BLaER1 (cell line): Measurements from ENCODE around the gene CHTF18.

Experiments used
- H3K27ac ChIP-seq: shearing (Covaris generic); formaldehyde crosslinking; 2 replicates; pipeline ENCODE4 v1.8.1; 2022
- H3K27me3 ChIP-seq: shearing (Covaris generic); formaldehyde crosslinking; 2 replicates; pipeline ENCODE4 v1.8.1; 2022
- H3K36me3 ChIP-seq: shearing (Covaris generic); formaldehyde crosslinking; 2 replicates; pipeline ENCODE4 v1.8.1; 2022
- H3K4me1 ChIP-seq: shearing (Covaris generic); formaldehyde crosslinking; 2 replicates; pipeline ENCODE4 v1.8.1; 2022
- H3K4me2 ChIP-seq: shearing (Covaris generic); formaldehyde crosslinking; 2 replicates; pipeline ENCODE4 v1.8.1; 2022
- H3K4me3 ChIP-seq: shearing (Covaris generic); formaldehyde crosslinking; 2 replicates; pipeline ENCODE4 v1.8.1; 2022
- H3K9ac ChIP-seq: shearing (Covaris generic); formaldehyde crosslinking; 2 replicates; pipeline ENCODE4 v1.8.1; 2022
- H3K9me3 ChIP-seq: shearing (Covaris generic); formaldehyde crosslinking; 2 replicates; pipeline ENCODE4 v1.8.1; 2022
- H4K20me1 ChIP-seq: shearing (Covaris generic); formaldehyde crosslinking; 2 replicates; pipeline ENCODE4 v1.8.1; 2022
- Cebpa-rat ChIP-seq: shearing (Covaris generic); IDR thresholded peaks from 2 replicates; pipeline ENCODE4 v1.8.1; 2022

Gene CHTF18

DNA sequence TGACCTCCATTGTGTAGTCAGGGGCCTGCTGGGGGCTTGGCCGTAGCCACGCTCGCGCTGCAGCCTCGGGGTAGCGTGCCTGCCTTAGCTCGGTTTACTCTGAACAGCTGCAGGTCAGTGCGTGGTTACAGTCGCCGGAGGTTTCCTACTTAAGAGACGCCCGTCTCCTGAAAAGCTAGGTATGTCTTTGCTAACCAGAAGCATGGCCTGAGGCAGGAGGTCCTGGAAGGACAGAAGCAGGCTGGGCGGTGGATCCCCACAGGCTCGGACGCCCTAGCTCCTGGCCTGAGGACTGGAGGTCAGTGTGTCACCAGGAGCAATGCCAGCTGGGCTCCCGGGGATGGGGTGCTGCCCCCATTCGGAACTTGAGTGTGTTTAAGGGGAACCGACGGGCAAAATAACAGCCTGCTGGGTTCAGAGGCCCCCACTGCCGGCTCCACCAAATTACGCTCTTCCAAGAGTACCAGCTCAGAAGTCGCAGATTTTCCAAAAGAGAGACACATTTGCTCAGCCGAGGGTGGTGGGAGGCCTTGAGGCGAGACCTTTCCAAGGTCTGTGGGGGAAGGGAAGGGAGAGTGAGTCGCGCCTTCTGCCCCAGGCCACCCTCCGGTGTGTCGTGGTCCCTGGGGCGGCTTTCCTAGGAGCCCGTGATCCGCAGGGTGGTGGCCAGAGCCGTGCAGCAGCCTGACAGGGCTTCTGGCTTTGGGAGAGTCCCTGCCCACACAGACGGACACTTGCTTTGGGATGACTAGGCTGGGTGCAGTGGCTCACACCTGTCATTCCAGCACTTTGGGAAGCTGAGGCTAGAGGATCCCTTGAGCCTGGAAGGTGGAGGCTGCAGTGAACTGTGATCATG, 16.0 kb downstream of the CHTF18 start:
- H3K36me3 ChIP-seq = no peaks in the 10 kb centered on the region
- H3K4me1 ChIP-seq = peaks cover 40% of the 10 kb centered on the region
- H3K9ac ChIP-seq = no peak overlapping the region
- no peak overlapping the region for H3K4me3 ChIP-seq
- TF ChIP-seq Cebpa-rat = no peak
- H3K9me3 ChIP-seq = peaks cover 6% of the 10 kb centered on the region
- peaks cover 47% of the 10 kb centered on the region for H4K20me1 ChIP-seq
- no peak overlapping the region for H3K27ac ChIP-seq
- H3K27me3 ChIP-seq = peaks cover 100% of the 10 kb centered on the region
- H3K4me2 ChIP-seq = no peak overlapping the region

- no peak overlapping the region for H3K9ac ChIP-seq
- H3K36me3 ChIP-seq = no peaks in the 10 kb centered on the region
- H3K9me3 ChIP-seq = peaks cover 6% of the 10 kb centered on the region
- H3K4me1 ChIP-seq = peaks cover 45% of the 10 kb centered on the region
- H3K4me3 ChIP-seq = no peak overlapping the region
- no peak overlapping the region for H3K4me2 ChIP-seq
- H3K27me3 ChIP-seq = peaks cover 100% of the 10 kb centered on the region
- H3K27ac ChIP-seq = no peak overlapping the region
- no peak for TF ChIP-seq Cebpa-rat
- peaks cover 38% of the 10 kb centered on the region for H4K20me1 ChIP-seq
Measured at GRCh38 chr16:805474-805873, 17.1 kb downstream of the CHTF18 start.

DNA sequence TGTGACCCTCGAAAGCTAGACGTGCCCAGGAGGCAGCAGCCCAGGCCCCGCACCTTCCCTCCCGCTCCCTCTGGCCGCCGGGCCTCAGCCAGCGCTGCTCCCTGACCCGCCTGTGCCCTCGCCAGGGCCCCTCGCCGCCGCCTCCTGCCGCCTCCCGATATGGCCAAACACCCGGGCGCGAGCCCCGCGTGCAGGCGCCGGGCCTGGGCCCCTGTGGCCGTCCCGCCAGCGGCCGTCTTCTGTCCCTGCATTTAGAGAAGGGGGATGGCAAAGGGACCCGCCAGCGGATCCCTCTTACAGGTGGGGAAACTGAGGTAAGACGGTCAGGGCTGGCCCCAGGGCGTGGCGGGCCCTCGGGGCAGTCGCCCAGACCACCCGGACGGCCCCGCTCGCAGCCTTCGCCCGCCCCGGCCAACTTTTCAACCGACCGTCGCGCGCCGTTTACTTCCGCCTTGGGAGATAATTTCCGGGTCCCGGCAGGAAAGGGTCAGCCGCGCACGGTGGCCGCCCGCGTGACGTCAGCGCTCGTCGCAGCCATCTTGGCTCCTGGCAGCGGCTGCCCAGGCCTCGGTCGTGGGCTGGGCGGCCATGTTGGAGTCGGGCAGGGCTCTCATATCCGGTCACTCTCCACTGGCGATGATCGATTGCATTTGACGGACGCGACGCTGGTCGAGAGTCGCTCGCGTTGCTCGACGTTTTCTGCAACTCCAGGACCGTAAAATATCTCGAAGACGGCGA, 19.1 kb downstream of the CHTF18 start:
- H3K4me2 ChIP-seq = peak overlapping the region; percentile 69
- H3K9ac ChIP-seq = peak overlapping the region; percentile 28; the same call in 1 of the 2 replicates
- peaks cover 18% of the 10 kb centered on the region; the same call in 1 of the 2 replicates for H4K20me1 ChIP-seq
- TF ChIP-seq Cebpa-rat = no peak
- peaks cover 6% of the 10 kb centered on the region for H3K9me3 ChIP-seq
- peaks cover 32% of the 10 kb centered on the region for H3K4me1 ChIP-seq
- H3K27me3 ChIP-seq = peaks cover 97% of the 10 kb centered on the region
- peak overlapping the region; percentile 59 for H3K4me3 ChIP-seq
- H3K27ac ChIP-seq = no peak overlapping the region
- no peaks in the 10 kb centered on the region for H3K36me3 ChIP-seq

GRCh38 chr16:808085-808386, 19.6 kb downstream of the CHTF18 start:
- peaks cover 13% of the 10 kb centered on the region; the same call in 1 of the 2 replicates for H4K20me1 ChIP-seq
- peaks cover 31% of the 10 kb centered on the region for H3K4me1 ChIP-seq
- peaks cover 97% of the 10 kb centered on the region for H3K27me3 ChIP-seq
- no peaks in the 10 kb centered on the region for H3K36me3 ChIP-seq
- no peak overlapping the region; the same call in 1 of the 2 replicates for H3K4me2 ChIP-seq
- peak overlapping the region; percentile 59 for H3K4me3 ChIP-seq
- no peak overlapping the region for H3K27ac ChIP-seq
- H3K9ac ChIP-seq = no peak overlapping the region
- TF ChIP-seq Cebpa-rat = no peak
- peaks cover 6% of the 10 kb centered on the region for H3K9me3 ChIP-seq

DNA sequence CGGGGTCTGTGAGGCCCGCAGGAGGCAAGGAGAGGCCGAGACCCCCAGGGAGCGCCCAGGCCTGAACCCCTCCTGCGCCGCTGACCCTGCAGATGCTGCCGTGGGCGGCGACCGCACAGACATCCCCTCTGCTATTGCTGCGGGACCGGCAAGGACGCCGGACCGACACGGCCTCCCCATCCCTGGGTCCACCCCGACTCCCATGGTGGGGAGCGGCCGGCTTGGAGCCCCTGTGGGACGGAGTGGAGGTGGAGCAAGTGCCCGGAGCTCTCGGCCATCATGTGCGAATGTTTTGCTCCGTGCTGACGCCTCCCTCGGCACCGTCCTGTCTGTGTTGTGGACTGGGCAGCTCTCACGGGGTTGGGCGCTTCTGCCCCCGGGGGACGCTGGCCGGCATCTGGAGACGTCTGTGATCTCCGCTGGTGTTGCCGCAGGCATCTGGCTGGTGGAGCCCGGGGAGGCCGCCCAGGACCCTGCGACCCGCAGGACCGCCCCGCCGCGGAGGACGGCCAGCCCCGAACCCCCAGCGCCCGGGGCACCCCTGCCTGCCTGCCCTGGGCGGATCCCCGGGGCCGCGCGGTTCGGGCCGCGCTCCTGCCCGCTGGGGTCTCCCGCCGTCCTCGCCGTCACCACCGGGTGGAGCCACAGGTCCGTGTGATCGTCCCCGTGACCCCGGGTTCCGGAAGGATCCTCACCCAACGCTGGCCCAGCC, 24.9 kb downstream of the CHTF18 start:
- no peak overlapping the region for H3K4me3 ChIP-seq

GRCh38 chr16:813916-814412, 25.5 kb downstream of the CHTF18 start:
- Histone ChIP-seq H3K4me2 (peak overlapping the region; percentile 77), H3K27me3 (peaks cover 44% of the 10 kb centered on the region), H4K20me1 (no peaks in the 10 kb centered on the region; the same call in 1 of the 2 replicates), H3K27ac (no peak overlapping the region), H3K36me3 (no peaks in the 10 kb centered on the region), H3K4me3 (no peak overlapping the region), H3K4me1 (peaks cover 65% of the 10 kb centered on the region), H3K9ac (no peak overlapping the region), H3K9me3 (peaks cover 22% of the 10 kb centered on the region)
- no peak for TF ChIP-seq Cebpa-rat

More for the DNA sequence above, 24.9 kb downstream of the CHTF18 start:
- TF ChIP-seq Cebpa-rat = no peak
- Histone ChIP-seq H3K36me3 (no peaks in the 10 kb centered on the region), H3K9me3 (peaks cover 16% of the 10 kb centered on the region), H4K20me1 (no peaks in the 10 kb centered on the region; the same call in 1 of the 2 replicates), H3K4me1 (peaks cover 62% of the 10 kb centered on the region), H3K27me3 (peaks cover 50% of the 10 kb centered on the region), H3K4me2 (peak overlapping the region; percentile 77), H3K27ac (no peak overlapping the region), H3K9ac (no peak overlapping the region)

DNA sequence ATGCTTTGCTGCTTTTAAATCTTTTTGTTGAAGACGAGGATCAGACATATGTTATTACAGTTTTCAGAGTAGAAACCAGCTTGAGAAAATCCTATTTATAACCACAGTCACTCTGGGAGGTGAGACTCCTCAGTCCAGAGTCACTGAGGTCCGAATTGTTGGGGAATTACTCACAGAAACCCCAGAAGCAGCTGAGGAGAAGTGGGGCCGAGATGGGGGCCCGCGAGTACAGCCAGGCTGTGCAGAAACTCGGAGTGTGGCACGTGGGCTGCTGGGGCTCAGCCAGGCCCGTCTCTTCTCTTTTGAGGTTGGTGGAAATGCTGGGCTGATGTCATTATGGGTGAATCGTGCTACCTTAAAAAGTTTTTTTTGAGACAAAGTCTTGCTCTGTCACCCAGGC, 26.6 kb downstream of the CHTF18 start:
- H3K27me3 ChIP-seq = peaks cover 34% of the 10 kb centered on the region
- H3K9ac ChIP-seq = no peak overlapping the region
- no peak for TF ChIP-seq Cebpa-rat
- H3K4me2 ChIP-seq = peak overlapping the region; percentile 77
- peaks cover 22% of the 10 kb centered on the region; the same call in 1 of the 2 replicates for H3K9me3 ChIP-seq
- H4K20me1 ChIP-seq = no peaks in the 10 kb centered on the region; the same call in 1 of the 2 replicates
- no peak overlapping the region for H3K27ac ChIP-seq
- no peaks in the 10 kb centered on the region for H3K36me3 ChIP-seq
- H3K4me1 ChIP-seq = peaks cover 65% of the 10 kb centered on the region
- no peak overlapping the region for H3K4me3 ChIP-seq

GRCh38 chr16:815861-816260, 27.4 kb downstream of the CHTF18 start:
- peaks cover 70% of the 10 kb centered on the region for H3K4me1 ChIP-seq
- no peak overlapping the region for H3K27ac ChIP-seq
- H3K9me3 ChIP-seq = peaks cover 22% of the 10 kb centered on the region; the same call in 1 of the 2 replicates
- H3K9ac ChIP-seq = no peak overlapping the region
- TF ChIP-seq Cebpa-rat = no peak
- H3K4me2 ChIP-seq = peak overlapping the region; percentile 77
- no peaks in the 10 kb centered on the region; the same call in 1 of the 2 replicates for H4K20me1 ChIP-seq
- no peak overlapping the region for H3K4me3 ChIP-seq
- H3K27me3 ChIP-seq = peaks cover 25% of the 10 kb centered on the region
- no peaks in the 10 kb centered on the region for H3K36me3 ChIP-seq
